H7 (cell line): Measurements from ENCODE around the gene SIK2. TPM values are rescaled to one million over a fixed set of nuclear protein-coding genes. Genes with fewer than 3 reads are reported as not detected.
A peak's percentile ranks its signal among the peaks of the same experiment; 100 is the strongest.

Experiments
- DNase-seq: peaks from one replicate; pipeline ENCODE4 v3.0.0; 2012
- H3K27me3 ChIP-seq: 2 replicates; pipeline ENCODE4 v1.6.0; 2011; ENCODE audit warnings: mild to moderate bottlenecking, low read length; ENCODE audit not compliant: control insufficient read depth, insufficient read depth
- H3K36me3 ChIP-seq: replicated peaks from 2 replicates; pipeline ENCODE4 v1.5.1; 2011; ENCODE audit warnings: low read length; ENCODE audit not compliant: control insufficient read depth, insufficient read depth
- H3K4me3 ChIP-seq: 2 replicates; pipeline ENCODE4 v1.5.1; 2011; ENCODE audit warnings: low read depth, mild to moderate bottlenecking, control low read depth, low read length, moderate library complexity; ENCODE audit not compliant: insufficient read depth
- total RNA-seq: library from RNA; depleted of rRNA; stranded (reverse); fragments of >200 nt; shearing (Covaris generic); gene quantifications from 2 replicates; pipeline ENCODE4 v1.2.3, GENCODE V29; 2014

SIK2 gene
- total RNA-seq, 1 experiment from 2014 or later = 5.5 TPM

DNA sequence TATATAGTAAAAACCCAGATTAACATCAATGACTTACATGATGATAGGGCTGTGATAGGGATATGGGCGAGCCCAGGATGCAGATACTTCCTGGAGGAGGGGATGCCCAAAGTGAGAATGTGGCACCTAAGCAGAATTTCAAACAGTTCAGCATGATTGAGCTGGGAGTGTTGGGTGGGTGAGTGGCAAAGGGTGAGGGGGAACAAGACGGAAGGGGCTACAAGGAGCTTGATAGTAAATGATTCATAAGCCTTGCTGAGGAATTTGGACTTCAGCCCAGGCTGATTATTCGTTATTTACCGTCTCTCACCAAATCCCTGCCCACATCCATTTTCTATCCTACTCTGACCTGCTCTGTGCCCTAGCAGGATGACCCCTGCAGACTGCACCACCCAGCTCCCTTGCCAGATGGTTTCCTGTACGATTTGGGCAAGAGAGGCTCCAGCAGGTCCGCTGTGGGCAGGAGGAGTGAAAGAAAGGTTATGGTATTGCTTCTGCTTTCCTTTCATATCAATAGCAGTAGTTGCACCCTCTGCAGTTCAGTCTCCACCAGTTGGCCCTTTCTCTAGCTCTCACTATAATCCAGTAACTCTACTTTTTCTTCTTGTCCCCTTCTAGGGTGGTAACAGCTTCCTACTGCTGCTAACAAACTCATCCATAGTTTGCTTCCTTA is 30.3 kb upstream of the SIK2 start:
- Histone ChIP-seq H3K36me3 (no peaks in the 10 kb centered on the region), H3K27me3 (no peaks in the 10 kb centered on the region)
- no peak for DNase-seq

DNA sequence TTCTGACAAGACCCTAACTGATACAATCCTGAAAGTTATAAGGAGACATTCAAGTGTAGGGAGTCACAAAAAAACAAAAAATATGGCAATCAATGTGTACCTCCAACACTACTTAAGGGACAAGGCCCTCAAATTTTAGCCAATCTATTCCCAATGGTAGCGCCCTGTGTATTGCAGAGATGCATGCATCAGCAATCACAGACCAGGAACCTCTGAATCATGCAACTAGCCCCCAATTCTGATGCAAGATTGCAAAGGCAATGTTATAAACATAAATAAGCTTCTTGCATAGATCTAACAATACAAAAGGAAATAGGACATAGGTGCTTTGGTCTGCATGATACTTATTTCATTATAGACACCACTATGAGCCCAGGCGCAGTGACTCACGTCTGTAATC is 29.7 kb upstream of the SIK2 start:
- no peak for DNase-seq
- Histone ChIP-seq H3K4me3 (no peak overlapping the region), H3K27me3 (no peaks in the 10 kb centered on the region), H3K36me3 (no peaks in the 10 kb centered on the region)

More for the DNA sequence above, 30.3 kb upstream of the SIK2 start:
- no peak overlapping the region for H3K4me3 ChIP-seq

DNA sequence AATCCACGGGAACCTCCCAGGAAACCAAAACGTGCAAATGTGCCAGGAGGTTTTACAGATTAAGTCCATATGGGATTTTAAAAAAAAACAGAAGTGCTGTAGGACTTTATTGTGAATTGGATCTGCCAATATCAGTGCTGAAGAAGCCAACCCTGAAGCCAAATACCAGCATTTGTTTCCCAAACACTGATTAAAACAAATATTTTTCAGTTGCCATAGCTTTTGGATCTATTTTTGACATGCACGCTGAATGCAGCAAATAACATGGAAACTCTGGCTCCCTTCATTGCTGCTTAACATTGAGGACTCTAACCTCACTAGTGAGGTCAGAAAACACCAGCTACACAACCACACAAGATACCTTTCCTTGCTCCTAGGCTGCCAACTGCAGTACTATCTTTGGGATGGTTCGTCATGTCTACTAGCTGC is 28.4 kb upstream of the SIK2 start:
- no peak for DNase-seq
- Histone ChIP-seq H3K36me3 (no peaks in the 10 kb centered on the region), H3K27me3 (no peaks in the 10 kb centered on the region), H3K4me3 (no peak overlapping the region)

DNA sequence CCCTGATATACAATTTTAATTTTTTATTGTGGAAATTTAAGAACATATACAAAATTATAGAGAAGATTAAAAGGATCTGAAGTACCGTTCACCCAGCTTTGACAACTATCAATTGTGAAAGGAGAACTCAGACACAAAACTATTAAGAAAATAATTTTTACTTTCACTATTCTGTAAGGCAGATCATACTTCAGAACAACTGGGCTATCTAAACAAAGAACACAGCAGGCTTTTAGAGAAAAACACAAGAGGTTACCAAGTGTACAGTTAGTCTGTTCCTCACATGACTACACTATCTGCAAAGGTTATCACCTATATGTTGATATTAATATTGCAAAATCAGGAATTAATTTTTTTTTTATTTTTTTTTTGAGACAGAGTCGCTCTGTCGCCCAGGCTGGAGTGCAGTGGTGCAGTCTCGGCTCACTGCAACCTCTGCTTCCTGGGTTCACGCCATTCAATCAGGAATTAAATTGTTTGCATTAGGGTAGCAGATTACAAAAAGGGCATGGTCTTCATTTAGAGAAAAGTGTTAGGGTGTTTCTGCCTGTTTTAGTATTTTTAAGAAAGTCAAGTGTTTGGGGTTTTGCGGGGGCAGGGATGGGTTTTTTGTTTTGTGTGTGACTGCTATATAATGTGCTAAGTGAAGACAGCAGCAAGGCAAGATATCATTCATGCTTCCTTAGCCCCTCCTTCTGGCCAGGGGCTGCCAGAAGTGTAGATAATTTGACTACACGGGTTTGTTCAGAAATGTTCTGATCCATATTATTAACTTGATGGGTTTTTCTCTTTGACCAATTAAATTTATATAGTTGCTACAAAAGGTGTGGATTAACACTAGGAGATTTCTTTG is 27.6 kb upstream of the SIK2 start:
- no peak overlapping the region for H3K4me3 ChIP-seq
- H3K36me3 ChIP-seq = no peaks in the 10 kb centered on the region
- no peak for DNase-seq
- H3K27me3 ChIP-seq = no peaks in the 10 kb centered on the region

DNA sequence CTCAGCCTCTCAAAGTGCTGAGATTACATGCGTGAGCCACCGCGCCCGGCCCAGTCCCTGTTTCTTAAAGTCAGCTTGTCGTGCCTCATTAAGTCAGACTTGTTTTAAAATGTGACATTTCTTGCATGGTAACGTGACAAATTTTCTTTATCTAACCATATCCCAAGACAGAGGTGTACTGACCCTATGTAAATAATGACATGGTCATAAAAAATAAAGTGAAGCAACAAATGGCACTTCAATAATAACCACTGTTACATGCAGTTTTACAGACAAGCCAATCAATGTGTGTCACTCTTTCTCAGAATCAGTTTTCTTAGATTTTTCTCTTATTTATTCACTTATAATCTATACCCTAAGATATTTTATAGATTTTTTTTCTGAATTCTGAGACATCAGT is 26.5 kb upstream of the SIK2 start:
- DNase-seq = no peak
- no peak overlapping the region for H3K4me3 ChIP-seq
- no peaks in the 10 kb centered on the region for H3K36me3 ChIP-seq
- H3K27me3 ChIP-seq = no peaks in the 10 kb centered on the region

DNA sequence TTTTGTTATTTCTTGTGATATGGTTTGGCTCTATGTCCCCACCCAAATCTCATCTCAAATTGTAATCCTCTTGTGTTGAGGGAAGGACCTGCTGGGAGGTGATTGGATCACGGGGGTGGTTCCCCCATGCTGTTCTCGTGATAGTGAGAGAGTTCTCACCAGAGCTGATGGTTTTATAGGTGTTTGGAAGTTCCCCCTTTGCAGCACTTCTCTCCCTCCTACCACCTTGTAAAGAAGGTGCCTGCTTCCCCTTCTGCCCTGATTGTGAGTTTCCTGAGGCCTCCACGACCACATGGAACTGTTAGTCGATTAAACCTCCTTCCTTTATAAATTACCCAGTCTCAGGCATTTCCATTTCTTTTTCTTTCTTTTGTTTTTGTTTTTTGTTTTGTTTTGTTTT is 24.4 kb upstream of the SIK2 start:
- H3K36me3 ChIP-seq = no peaks in the 10 kb centered on the region
- no peaks in the 10 kb centered on the region for H3K27me3 ChIP-seq
- no peak for DNase-seq
- no peak overlapping the region for H3K4me3 ChIP-seq

DNA sequence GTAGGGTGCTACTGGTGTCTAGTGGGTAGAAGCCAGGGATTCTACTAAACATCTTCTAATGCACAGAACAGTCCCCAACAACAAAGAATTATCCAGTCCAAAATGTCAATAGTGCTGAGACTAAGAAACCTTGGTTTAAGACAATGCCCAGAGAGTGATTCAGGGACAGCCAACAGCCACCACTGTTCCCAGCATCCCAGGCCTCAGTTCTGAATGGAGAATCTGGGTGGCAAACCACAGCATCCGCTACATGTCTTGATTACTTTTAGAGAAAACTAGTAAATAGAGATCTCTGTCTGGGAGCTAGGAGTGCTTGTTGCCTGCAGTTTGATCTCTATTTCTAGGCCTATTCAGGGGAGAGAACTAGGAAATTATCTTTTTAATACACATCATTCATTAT is 20.9 kb upstream of the SIK2 start:
- DNase-seq = no peak
- no peak overlapping the region for H3K4me3 ChIP-seq
- H3K36me3 ChIP-seq = no peaks in the 10 kb centered on the region
- H3K27me3 ChIP-seq = no peaks in the 10 kb centered on the region

GRCh38 chr11:111582163-111582562 is 20.1 kb upstream of the SIK2 start:
- H3K27me3 ChIP-seq = no peaks in the 10 kb centered on the region
- no peaks in the 10 kb centered on the region for H3K36me3 ChIP-seq
- H3K4me3 ChIP-seq = no peak overlapping the region
- no peak for DNase-seq

DNA sequence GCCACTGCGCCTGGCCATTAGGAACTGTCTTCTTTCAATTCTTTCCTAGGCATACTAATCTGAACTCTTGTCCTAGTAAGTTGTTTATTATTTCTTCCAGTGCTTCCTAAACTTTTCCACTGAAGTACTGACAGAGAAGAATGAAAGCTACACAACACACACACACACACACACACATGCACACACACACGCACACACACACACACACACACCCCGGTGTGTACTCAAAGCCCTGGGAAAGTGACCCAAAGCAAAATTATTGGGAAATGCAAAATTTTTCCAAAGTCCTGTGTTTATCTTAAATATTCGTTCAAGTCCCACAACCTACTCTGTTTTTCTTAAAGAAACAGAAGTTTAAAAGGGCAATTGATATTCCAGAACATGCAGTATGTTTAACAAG is 19.4 kb upstream of the SIK2 start:
- Histone ChIP-seq H3K36me3 (no peaks in the 10 kb centered on the region), H3K27me3 (no peaks in the 10 kb centered on the region), H3K4me3 (no peak overlapping the region)
- no peak for DNase-seq

- Histone ChIP-seq H3K4me3 (no peak overlapping the region), H3K36me3 (no peaks in the 10 kb centered on the region), H3K27me3 (no peaks in the 10 kb centered on the region)
- DNase-seq = no peak
These were observed 16.9 kb upstream of the SIK2 start for GRCh38 chr11:111585371-111585770.

DNA sequence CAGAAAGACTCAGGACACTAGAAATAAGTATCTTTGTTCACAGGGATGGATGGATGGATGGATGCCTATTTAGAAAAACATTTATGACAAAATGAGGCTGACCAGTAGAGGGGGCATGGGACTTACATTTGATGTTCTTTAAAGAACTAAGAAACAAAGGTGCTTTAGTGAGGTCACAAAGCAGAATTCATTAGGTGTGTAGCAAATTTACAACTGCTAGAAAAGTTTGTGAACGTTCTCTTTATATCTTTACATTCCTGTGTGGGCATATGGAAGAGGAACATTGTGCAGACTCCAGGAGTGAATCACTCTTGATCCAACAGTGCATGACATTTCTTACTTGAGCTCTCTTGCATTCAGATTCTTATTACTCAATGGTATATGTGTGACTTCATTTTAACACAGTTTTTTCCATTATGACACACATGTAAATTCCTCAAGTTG is 15.8 kb upstream of the SIK2 start:
- no peak overlapping the region for H3K4me3 ChIP-seq
- no peaks in the 10 kb centered on the region for H3K36me3 ChIP-seq
- H3K27me3 ChIP-seq = no peaks in the 10 kb centered on the region
- DNase-seq = peak; percentile 23

- Histone ChIP-seq H3K4me3 (no peak overlapping the region), H3K27me3 (no peaks in the 10 kb centered on the region), H3K36me3 (no peaks in the 10 kb centered on the region)
- no peak for DNase-seq
These were observed 13.1 kb upstream of the SIK2 start for GRCh38 chr11:111589114-111589513.

GRCh38 chr11:111589886-111590499 is 12.3 kb upstream of the SIK2 start:
- DNase-seq = no peak
- Histone ChIP-seq H3K4me3 (no peak overlapping the region), H3K36me3 (no peaks in the 10 kb centered on the region), H3K27me3 (no peaks in the 10 kb centered on the region)

DNA sequence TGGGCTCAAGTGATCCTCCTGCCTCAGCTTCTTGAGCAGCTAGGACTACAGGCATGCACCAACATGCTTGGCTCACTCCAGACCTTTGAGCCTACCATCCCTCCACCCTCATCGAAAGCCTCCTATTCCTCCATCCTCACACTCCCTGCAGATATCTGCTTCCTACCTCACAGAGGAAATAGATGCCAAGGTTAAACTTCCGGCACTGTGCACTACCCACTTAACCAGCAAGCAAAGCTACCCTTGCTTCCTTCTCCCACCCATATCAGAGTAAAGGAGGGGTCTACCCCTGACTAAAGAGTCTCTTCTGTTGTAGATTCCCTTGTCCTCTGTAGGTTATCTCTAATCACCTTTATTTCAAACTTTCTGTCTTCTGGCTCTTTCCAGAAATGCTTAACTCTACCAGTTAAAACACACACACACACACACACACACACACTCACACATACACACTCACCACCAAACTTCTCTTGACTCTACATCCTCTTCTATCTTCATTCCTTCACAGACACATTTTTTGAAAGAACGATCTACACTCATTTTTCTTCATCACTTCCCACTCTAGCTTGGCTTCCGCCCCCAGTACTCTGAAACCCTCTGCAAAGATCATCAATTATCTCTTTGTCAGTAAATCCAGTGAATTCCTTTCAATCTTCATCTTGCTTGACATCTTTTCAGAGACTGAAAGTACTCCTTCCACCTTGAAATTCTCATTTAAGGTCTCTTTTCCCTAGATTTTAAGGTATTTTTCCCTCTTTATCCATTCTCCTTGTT is 10.9 kb upstream of the SIK2 start:
- H3K4me3 ChIP-seq = no peak overlapping the region
- H3K36me3 ChIP-seq = no peaks in the 10 kb centered on the region
- no peak for DNase-seq
- H3K27me3 ChIP-seq = no peaks in the 10 kb centered on the region
